ENCODE results near the gene GSTM4.
A peak's percentile ranks its signal among the peaks of the same experiment; 100 is the strongest.
"Not testable (repeated sequence)": the region's sequence is repeated elsewhere in the genome, so short reads cannot be mapped to it uniquely, and the experiment has no call there.

The GSTM4 gene

GRCh38 chr1:109685399-109685798 lies 29.5 kb downstream of the GSTM4 start:
- H3K36me3 ChIP-seq (ENCODE audit: control insufficient read depth, insufficient read depth, low read length); H3K56ac ChIP-seq (ENCODE audit: low read length); H2BK5ac ChIP-seq (ENCODE audit: low read length); H3K23ac ChIP-seq (ENCODE audit: low read length); H3K4me3 ChIP-seq (ENCODE audit: low read length); H3K4me1 ChIP-seq (ENCODE audit: control insufficient read depth, low read depth, low read length); H3K4me2 ChIP-seq (ENCODE audit: low read length); H3K4ac ChIP-seq (ENCODE audit: low read depth, low read length); H3K79me1 ChIP-seq (ENCODE audit: low read length); H2AK5ac ChIP-seq (ENCODE audit: low read length); H3K79me2 ChIP-seq (ENCODE audit: control insufficient read depth, insufficient read depth, low read length); H4K5ac ChIP-seq (ENCODE audit: low read length); H2BK15ac ChIP-seq (replicated peaks; ENCODE audit: low read depth); H2BK120ac ChIP-seq (ENCODE audit: low read depth, low read length); DNase-seq; H3K9ac ChIP-seq (ENCODE audit: low read length); H3K27ac ChIP-seq (ENCODE audit: low read depth, low read length); H3K18ac ChIP-seq (ENCODE audit: low read length); H4K8ac ChIP-seq (ENCODE audit: low read depth, low read length); H3K27me3 ChIP-seq (ENCODE audit: insufficient read depth, low read length, poor library complexity): not testable (repeated sequence)
- no CpG with 5 or more reads among the region's 1 CpG for WGBS (ENCODE audit: extremely low coverage, insufficient coverage, low lambda C conversion rate)

- H3K79me1 ChIP-seq (ENCODE audit: low read length); H3K4me3 ChIP-seq (ENCODE audit: low read length); H3K4me2 ChIP-seq (ENCODE audit: low read length); H4K8ac ChIP-seq (ENCODE audit: low read depth, low read length); H3K27ac ChIP-seq (ENCODE audit: low read depth, low read length); H3K27me3 ChIP-seq (ENCODE audit: insufficient read depth, low read length, poor library complexity); H3K56ac ChIP-seq (ENCODE audit: low read length); H3K4me1 ChIP-seq (ENCODE audit: control insufficient read depth, low read depth, low read length); H4K5ac ChIP-seq (ENCODE audit: low read length); DNase-seq; H2BK15ac ChIP-seq (replicated peaks; ENCODE audit: low read depth); H3K79me2 ChIP-seq (ENCODE audit: control insufficient read depth, insufficient read depth, low read length); H2BK5ac ChIP-seq (ENCODE audit: low read length); H3K36me3 ChIP-seq (ENCODE audit: control insufficient read depth, insufficient read depth, low read length); H2AK5ac ChIP-seq (ENCODE audit: low read length); H3K18ac ChIP-seq (ENCODE audit: low read length); H3K9ac ChIP-seq (ENCODE audit: low read length); H3K4ac ChIP-seq (ENCODE audit: low read depth, low read length); H2BK120ac ChIP-seq (ENCODE audit: low read depth, low read length); H3K23ac ChIP-seq (ENCODE audit: low read length): not testable (repeated sequence)
- no CpG with 5 or more reads among the region's 4 CpGs for WGBS (ENCODE audit: extremely low coverage, insufficient coverage, low lambda C conversion rate)
These were observed 30.0 kb downstream of the GSTM4 start for GRCh38 chr1:109685890-109686289.

GRCh38 chr1:109687109-109687508 lies 31.2 kb downstream of the GSTM4 start:
- Histone ChIP-seq H3K9ac (ENCODE audit: low read length) (peak overlapping the region; percentile 77), H3K4me2 (ENCODE audit: low read length) (peak overlapping the region; percentile 30), H3K56ac (ENCODE audit: low read length) (peak overlapping the region; percentile 87)
- not testable (repeated sequence) for DNase-seq; H3K4me1 ChIP-seq (ENCODE audit: control insufficient read depth, low read depth, low read length); H4K5ac ChIP-seq (ENCODE audit: low read length); H3K18ac ChIP-seq (ENCODE audit: low read length); H2BK15ac ChIP-seq (replicated peaks; ENCODE audit: low read depth); H3K27me3 ChIP-seq (ENCODE audit: insufficient read depth, low read length, poor library complexity); H3K27ac ChIP-seq (ENCODE audit: low read depth, low read length); H3K36me3 ChIP-seq (ENCODE audit: control insufficient read depth, insufficient read depth, low read length); H2BK120ac ChIP-seq (ENCODE audit: low read depth, low read length); H3K79me2 ChIP-seq (ENCODE audit: control insufficient read depth, insufficient read depth, low read length); H3K4ac ChIP-seq (ENCODE audit: low read depth, low read length); H4K8ac ChIP-seq (ENCODE audit: low read depth, low read length); H2AK5ac ChIP-seq (ENCODE audit: low read length); H3K23ac ChIP-seq (ENCODE audit: low read length); H3K79me1 ChIP-seq (ENCODE audit: low read length); H2BK5ac ChIP-seq (ENCODE audit: low read length); H3K4me3 ChIP-seq (ENCODE audit: low read length)
- no CpG with 5 or more reads among the region's 11 CpGs for WGBS (ENCODE audit: extremely low coverage, insufficient coverage, low lambda C conversion rate)

GRCh38 chr1:109687641-109688499 lies 32.0 kb downstream of the GSTM4 start, which contains the start of gene GSTM1:
GSTM1 (plus strand) TSS chr1:109687817; CDS start chr1:109687874, 57 bp downstream.
- DNase-seq, result peak; percentile 91
- H2BK5ac ChIP-seq (ENCODE audit: low read length), result no peak within 1 kb of the TSS
- peak within 1 kb of the TSS; percentile 67 for H3K4me2 ChIP-seq (ENCODE audit: low read length)
- H3K56ac ChIP-seq (ENCODE audit: low read length), result peak within 1 kb of the TSS; percentile 99
- no peaks in the 10 kb centered on the region for H3K27me3 ChIP-seq (ENCODE audit: insufficient read depth, low read length, poor library complexity)
- H3K23ac ChIP-seq (ENCODE audit: low read length), result peak within 1 kb of the TSS; percentile 94
- H4K5ac ChIP-seq (ENCODE audit: low read length), result no peak within 1 kb of the TSS
- no CpG with 5 or more reads among the region's 46 CpGs for WGBS (ENCODE audit: extremely low coverage, insufficient coverage, low lambda C conversion rate)
- no peak within 1 kb of the TSS for H3K4ac ChIP-seq (ENCODE audit: low read depth, low read length)
- no peak within 1 kb of the TSS for H2AK5ac ChIP-seq (ENCODE audit: low read length)
- H3K79me2 ChIP-seq (ENCODE audit: control insufficient read depth, insufficient read depth, low read length), result no peaks in the 10 kb centered on the region
- peak within 1 kb of the TSS; percentile 54 for H3K4me3 ChIP-seq (ENCODE audit: low read length)
- no peak within 1 kb of the TSS for H3K27ac ChIP-seq (ENCODE audit: low read depth, low read length)
- no peak within 1 kb of the TSS for H2BK120ac ChIP-seq (ENCODE audit: low read depth, low read length)
- H3K79me1 ChIP-seq (ENCODE audit: low read length), result no peaks in the 10 kb centered on the region
- no peak within 1 kb of the TSS for H4K8ac ChIP-seq (ENCODE audit: low read depth, low read length)
- no peak within 1 kb of the TSS for H2BK15ac ChIP-seq (replicated peaks; ENCODE audit: low read depth)
- H3K4me1 ChIP-seq (ENCODE audit: control insufficient read depth, low read depth, low read length), result no peaks in the 10 kb centered on the region
- peak within 1 kb of the TSS; percentile 93 for H3K9ac ChIP-seq (ENCODE audit: low read length)
- H3K36me3 ChIP-seq (ENCODE audit: control insufficient read depth, insufficient read depth, low read length), result no peaks in the 10 kb centered on the region
- H3K18ac ChIP-seq (ENCODE audit: low read length), result no peak within 1 kb of the TSS

GRCh38 chr1:109689844-109690405 lies 34.0 kb downstream of the GSTM4 start:
- DNase-seq, result no peak
- H2BK5ac ChIP-seq (ENCODE audit: low read length), result no peak overlapping the region
- H3K4me1 ChIP-seq (ENCODE audit: control insufficient read depth, low read depth, low read length), result no peaks in the 10 kb centered on the region
- H3K9ac ChIP-seq (ENCODE audit: low read length), result no peak overlapping the region
- H3K79me2 ChIP-seq (ENCODE audit: control insufficient read depth, insufficient read depth, low read length), result no peaks in the 10 kb centered on the region
- no peak overlapping the region for H2BK120ac ChIP-seq (ENCODE audit: low read depth, low read length)
- H3K56ac ChIP-seq (ENCODE audit: low read length), result no peak overlapping the region
- H3K4ac ChIP-seq (ENCODE audit: low read depth, low read length), result no peak overlapping the region
- H3K4me2 ChIP-seq (ENCODE audit: low read length), result no peak overlapping the region
- H2BK15ac ChIP-seq (replicated peaks; ENCODE audit: low read depth), result no peak overlapping the region
- no peaks in the 10 kb centered on the region for H3K36me3 ChIP-seq (ENCODE audit: control insufficient read depth, insufficient read depth, low read length)
- no CpG with 5 or more reads among the region's 6 CpGs for WGBS (ENCODE audit: extremely low coverage, insufficient coverage, low lambda C conversion rate)
- H3K18ac ChIP-seq (ENCODE audit: low read length), result no peak overlapping the region
- no peak overlapping the region for H3K27ac ChIP-seq (ENCODE audit: low read depth, low read length)
- H3K23ac ChIP-seq (ENCODE audit: low read length), result no peak overlapping the region
- H2AK5ac ChIP-seq (ENCODE audit: low read length), result no peak overlapping the region
- no peaks in the 10 kb centered on the region for H3K27me3 ChIP-seq (ENCODE audit: insufficient read depth, low read length, poor library complexity)
- H4K5ac ChIP-seq (ENCODE audit: low read length), result no peak overlapping the region
- no peak overlapping the region for H4K8ac ChIP-seq (ENCODE audit: low read depth, low read length)
- no peaks in the 10 kb centered on the region for H3K79me1 ChIP-seq (ENCODE audit: low read length)
- H3K4me3 ChIP-seq (ENCODE audit: low read length), result no peak overlapping the region

Data from mesendoderm (in vitro differentiated cells).